Stimulated activated CD8-positive, alpha-beta memory T cell treated with anti-CD3 and anti-CD28 coated beads, Interleukin-2, amount 100 ng/mL, for 48 hours (primary cell): ENCODE data around the gene ZNF296.
A peak's percentile ranks its signal among the peaks of the same experiment; 100 is the strongest.

Source experiments
- DNase-seq, 2 donors: peaks; one replicate each; pipeline ENCODE4 v3.0.0-alpha.2; 2020; ENCODE audit warnings: low read depth in 2 of 2

Gene ZNF296

GRCh38 chr19:45103508-45104319 lies 27.4 kb upstream of the ZNF296 start:
- DNase-seq, result no peak

DNA sequence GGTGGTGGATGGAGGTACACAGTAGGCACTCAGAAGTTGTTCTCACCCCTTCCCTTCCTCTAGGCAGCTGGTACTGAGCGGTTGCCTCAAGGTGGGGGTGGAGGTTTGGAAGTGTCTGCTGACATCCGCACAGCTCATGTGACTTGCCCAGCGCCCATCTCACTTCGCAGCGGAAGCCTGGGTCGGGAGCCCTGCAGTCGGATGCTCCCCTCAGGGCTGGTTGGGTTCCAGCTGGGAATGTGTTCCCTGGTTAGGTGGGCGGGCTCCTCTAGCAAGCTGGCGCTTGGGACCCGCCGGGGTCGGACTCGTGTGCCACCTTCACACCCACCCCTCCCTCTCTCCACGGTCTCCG lies 26.9 kb upstream of the ZNF296 start:
- no peak for DNase-seq

- no peak for DNase-seq
These were observed 26.2 kb upstream of the ZNF296 start for GRCh38 chr19:45102481-45102880.

DNA sequence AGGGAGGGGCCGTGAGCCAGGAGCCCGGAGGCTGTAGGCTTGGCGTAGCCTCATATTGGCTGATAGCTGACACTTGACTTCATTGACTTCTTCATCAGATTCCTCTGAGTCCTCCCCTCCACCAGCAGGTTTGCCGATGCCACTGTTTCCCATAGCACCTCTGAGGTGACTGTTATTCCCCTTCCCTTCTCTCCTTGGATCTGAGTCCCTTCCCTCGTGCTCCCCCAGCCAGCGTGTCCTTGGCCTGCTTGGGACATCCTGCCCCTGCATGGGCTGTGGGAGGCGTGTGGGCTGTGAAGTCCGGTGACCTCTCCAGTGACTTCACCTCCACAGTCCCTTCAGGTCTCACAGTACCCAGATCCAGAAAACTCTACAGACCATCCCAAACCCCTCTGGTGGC lies 25.5 kb upstream of the ZNF296 start:
- no peak for DNase-seq

GRCh38 chr19:45100846-45101252 lies 24.6 kb upstream of the ZNF296 start:
- DNase-seq, result no peak

- no peak for DNase-seq
These were observed 23.9 kb upstream of the ZNF296 start for GRCh38 chr19:45100201-45100600.

- DNase-seq, result no peak
These were observed 23.4 kb upstream of the ZNF296 start for GRCh38 chr19:45099467-45100191.

DNA sequence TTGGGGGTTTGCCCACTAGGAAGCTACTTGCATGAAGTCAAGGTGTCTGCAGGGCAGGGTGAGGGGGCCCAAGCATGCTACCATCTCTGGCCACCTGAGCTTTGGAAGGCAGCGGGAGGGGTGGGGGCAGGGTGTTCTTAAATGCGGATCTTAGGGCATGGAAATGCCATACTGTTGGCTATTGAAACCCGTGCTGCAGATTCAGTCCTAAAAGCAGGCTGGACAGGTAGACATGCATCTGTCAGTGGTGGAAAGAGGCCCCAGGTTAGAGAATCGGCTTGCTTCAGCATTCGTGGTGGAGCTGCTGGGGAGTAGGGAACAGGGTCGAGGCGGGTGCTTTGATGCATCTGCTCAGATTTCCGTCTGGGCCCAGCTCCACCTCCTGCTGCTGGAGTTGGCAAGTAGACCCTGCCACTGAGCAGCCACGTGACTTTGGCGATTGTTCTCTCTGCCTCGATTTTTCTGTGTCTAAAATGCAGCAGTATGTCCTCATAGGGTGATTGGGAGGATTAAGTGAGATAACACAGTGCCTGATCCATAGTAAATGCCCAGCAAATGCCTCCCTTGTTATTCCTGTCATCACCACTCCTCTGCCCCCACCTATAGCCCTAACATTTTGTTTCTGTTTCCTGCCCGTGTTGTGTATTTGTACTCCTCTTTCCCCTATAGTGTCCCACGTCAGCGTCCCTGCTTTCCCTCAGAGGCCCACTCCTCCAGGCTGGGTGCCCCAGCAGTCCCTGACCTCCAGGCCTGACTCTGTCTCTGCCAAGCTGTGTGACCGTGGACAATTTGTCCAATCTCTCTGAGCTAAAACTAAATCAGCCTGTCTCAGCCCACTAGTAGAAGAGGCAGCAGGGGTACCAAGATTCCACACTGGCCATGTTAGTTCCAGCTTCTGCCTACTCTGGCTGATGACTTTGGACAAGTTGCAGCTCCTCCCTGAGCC lies 22.5 kb upstream of the ZNF296 start:
- DNase-seq, result no peak

GRCh38 chr19:45097776-45098520 lies 21.7 kb upstream of the ZNF296 start:
- no peak for DNase-seq

DNA sequence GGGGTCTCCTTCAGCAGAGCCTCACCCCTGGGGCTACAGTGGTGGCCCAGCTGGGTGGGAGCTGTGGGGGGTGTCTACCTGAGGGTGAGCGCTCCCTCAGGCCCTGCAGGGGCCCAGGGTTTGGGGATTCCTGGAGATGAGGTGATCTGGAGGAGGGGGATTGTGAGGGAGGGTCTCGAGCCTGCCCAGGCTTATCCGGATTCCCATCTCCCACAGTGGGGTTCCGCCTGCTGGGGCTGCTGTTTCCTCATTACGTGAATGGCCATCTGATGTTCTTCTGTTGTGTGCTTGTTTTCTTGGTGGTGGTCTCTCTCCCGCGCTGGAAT lies 21.1 kb upstream of the ZNF296 start:
- no peak for DNase-seq

DNA sequence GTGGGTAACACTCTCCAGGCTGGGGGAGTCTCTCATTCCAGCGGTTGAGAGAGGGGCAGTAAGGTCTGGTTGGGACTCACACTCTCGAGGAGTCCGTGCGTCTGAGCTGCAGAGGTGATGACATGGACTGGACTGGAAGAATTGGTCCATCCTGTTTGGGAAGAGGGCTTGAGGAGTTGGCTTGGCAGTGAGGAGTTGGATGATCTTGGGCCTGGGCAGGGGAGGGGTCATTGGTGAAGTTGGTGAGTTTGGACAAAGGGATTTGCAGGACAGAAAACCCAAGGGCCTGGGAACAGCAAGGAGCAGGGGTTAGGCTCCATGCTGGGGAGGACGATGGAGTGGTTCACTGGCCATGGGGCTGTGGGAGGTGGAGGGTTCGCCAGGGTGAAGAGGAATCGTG lies 20.4 kb upstream of the ZNF296 start:
- DNase-seq, result no peak

DNA sequence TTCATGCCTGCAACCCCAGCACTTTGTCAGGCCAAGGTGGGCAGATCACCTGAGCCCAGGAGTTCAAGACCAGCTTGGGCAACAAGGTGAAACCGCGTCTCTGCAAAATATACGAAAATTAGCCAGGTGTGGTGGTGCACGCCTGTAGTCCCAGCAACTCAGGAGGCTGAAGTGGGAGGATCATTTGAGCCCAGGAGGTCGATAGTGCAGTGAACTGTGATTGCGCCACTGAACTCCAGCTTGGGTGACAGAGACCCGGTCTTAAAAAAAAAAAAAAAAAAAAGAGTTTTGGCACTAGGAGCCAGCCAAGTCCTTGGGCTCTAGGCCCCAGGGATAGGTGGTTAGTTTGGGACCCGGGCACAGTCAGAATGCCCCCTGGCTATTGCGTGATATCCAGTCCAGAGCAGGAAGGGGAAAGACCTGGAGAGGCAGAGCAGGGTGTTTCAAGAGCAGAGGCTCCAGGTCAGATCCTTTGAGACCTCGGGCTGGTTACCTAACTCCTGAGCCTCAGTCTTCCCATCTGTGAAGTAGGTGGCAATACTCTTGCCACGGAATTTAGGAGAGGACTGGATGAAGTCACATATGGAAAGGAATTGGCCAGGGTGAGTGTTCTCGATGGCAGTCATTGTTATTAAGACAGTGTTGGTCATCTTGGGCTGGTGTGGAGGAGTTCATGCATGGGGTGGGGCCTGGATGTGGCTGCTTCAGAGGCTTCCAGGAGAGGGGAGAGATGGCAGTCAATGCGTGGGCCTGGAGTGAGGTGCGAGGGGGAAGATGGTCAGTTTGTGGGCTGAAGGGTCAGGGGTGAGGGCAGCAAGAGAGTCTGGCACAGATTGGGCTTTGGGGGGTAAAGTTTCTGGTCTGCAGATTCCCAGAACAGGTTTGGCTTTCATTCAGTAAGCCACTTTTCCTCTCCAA lies 19.5 kb upstream of the ZNF296 start:
- no peak for DNase-seq

DNA sequence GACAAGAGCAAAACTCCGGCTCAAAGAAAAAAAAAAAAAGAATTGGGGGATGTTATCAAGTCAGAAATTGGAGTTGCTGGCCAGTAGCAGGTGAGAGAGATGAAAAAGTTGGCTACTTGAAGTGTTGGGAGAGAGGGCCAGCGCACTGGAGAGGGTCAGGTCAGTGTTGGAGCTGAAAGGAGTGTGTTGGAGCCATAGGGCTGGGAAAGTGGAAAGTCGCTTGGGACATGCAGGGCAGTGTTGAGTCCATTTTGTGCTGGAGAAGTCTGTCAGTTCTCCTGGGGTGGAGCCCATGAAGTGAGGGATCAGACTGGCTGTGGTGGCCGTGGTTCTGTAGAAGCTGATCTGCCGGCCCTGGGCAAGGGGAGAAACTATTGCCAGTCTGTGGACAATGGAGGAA lies 18.4 kb upstream of the ZNF296 start:
- no peak for DNase-seq

GRCh38 chr19:45094137-45094536 lies 17.9 kb upstream of the ZNF296 start:
- no peak for DNase-seq

- peak; percentile 82 to 88 for DNase-seq
These were observed 16.7 kb upstream of the ZNF296 start, which contains the start of gene PPP1R37 for GRCh38 chr19:45092747-45093678. TSS of gene PPP1R37 (plus strand) at chr19:45093179. CDS start at chr19:45093326, 147 bp downstream.

- peak; percentile 95 to 96 for DNase-seq
These were observed 15.0 kb upstream of the ZNF296 start for GRCh38 chr19:45091031-45091923.

DNA sequence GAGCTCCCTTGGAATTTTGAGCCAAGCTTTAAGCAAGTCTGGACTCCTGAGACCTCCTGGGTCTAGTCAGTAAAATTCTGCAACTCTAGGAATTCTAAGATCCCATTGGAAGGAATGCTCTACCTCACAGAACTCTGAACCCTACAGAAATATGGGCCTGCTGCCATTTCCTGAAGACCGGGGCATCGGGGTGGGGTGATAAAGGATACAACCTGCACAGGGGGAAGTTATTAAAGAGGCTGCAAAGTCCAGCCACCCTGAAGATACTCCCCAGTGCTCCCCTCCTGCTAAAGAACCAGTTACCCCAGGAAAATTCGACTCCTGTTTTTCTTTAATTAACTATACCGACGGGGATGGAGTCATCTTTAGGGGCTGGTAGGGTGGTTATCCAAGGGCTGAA lies 14.3 kb upstream of the ZNF296 start:
- no peak for DNase-seq

DNA sequence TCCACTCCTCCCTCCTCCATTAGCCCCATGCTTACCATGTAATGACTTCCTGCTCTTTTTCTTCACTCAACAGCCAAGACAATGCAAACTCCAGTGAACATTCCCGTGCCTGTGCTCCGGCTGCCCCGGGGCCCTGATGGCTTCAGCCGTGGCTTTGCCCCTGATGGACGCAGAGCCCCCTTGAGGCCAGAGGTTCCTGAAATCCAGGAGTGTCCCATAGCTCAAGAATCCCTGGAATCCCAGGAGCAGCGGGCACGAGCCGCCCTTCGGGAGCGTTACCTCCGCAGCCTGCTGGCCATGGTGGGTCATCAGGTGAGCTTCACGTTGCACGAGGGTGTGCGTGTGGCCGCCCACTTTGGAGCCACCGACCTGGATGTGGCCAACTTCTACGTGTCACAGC lies 13.8 kb upstream of the ZNF296 start:
- no peak for DNase-seq
